SK-N-SH treated with all-trans-retinoic acid at 6 μM for 48 hours (cell line): ENCODE measurements around the gene GRAP2.

ENCODE experiments used
- OSR1 ChIP-seq: fragments of 250-450 bp; sonication (Bioruptor Pico); IDR thresholded peaks from 2 replicates; pipeline ENCODE4 v1.8.0; 2022; ENCODE audit warnings: moderate library complexity, mild to moderate bottlenecking, inconsistent platforms
- RARB ChIP-seq: fragments of 250-450 bp; sonication (Bioruptor Pico); IDR thresholded peaks from 2 replicates; pipeline ENCODE4 v1.8.0; 2021; ENCODE audit warnings: mild to moderate bottlenecking, moderate library complexity

DNA sequence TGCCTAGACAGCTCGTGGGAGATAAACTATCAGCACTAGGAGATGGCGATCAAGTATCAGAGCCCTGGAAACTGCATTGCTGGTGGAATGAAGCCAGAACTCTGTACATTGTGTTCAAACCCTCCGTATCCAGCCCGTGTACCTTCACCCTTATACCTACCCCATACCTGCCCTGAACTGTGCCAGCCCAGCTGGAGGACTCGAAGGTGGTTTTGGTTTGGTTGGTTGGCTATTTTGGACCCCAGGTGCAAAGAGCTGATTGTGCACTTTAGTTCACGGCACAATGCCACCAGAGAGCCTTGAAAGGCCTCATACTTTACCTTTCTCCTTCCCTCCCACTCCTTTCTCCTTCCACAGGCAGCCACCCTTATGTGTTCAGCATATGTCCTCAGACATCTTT is 109.9 kb downstream of the GRAP2 start:
- TF ChIP-seq RARB (CRISPR knock-in tag): no peak
- TF ChIP-seq OSR1 (CRISPR knock-in tag): no peak
